Embryonic facial prominence (tissue), 1 donor: ENCODE data around the gene HORMAD1.
"Not testable (repeated sequence)": the region's sequence is repeated elsewhere in the genome, so short reads cannot be mapped to it uniquely, and the experiment has no call there.

Experiments used
- DNase-seq: peaks from one replicate; pipeline ENCODE4 v3.0.0-alpha.2; 2016; ENCODE audit errors: extremely low spot score

HORMAD1 gene

GRCh38 chr1:150696995-150697927 is 23.4 kb downstream of the HORMAD1 start, which contains the start of gene GOLPH3L:
Gene GOLPH3L, minus strand, starts transcription at chr1:150697154. Its CDS starts 2,316 bp downstream, at chr1:150694838.
- peak; percentile 94 for DNase-seq

- DNase-seq = no peak
Observed at GRCh38 chr1:150696590-150696989, 24.1 kb downstream of the HORMAD1 start.

GRCh38 chr1:150696162-150696561 is 24.5 kb downstream of the HORMAD1 start:
- DNase-seq = no peak

GRCh38 chr1:150695561-150695960 is 25.1 kb downstream of the HORMAD1 start:
- no peak for DNase-seq

GRCh38 chr1:150692720-150693119 is 28.0 kb downstream of the HORMAD1 start:
- no peak for DNase-seq

GRCh38 chr1:150688763-150689162 is 31.9 kb downstream of the HORMAD1 start:
- no peak for DNase-seq

- no peak for DNase-seq
Observed at GRCh38 chr1:150686275-150686674, 34.4 kb downstream of the HORMAD1 start.

GRCh38 chr1:150683914-150684313 is 36.8 kb downstream of the HORMAD1 start:
- no peak for DNase-seq

- no peak for DNase-seq
Observed at GRCh38 chr1:150678988-150679387, 41.7 kb downstream of the HORMAD1 start.

GRCh38 chr1:150674881-150675280 is 45.8 kb downstream of the HORMAD1 start:
- DNase-seq = no peak

GRCh38 chr1:150663321-150663720 is 57.4 kb downstream of the HORMAD1 start:
- no peak for DNase-seq

GRCh38 chr1:150662811-150663210 is 57.9 kb downstream of the HORMAD1 start:
- no peak for DNase-seq

- DNase-seq = no peak
Observed at GRCh38 chr1:150661156-150661555, 59.5 kb downstream of the HORMAD1 start.

- DNase-seq = no peak
Observed at GRCh38 chr1:150660584-150660983, 60.1 kb downstream of the HORMAD1 start.

- DNase-seq = not testable (repeated sequence)
Observed at GRCh38 chr1:150657064-150657463, 63.6 kb downstream of the HORMAD1 start.

- DNase-seq = not testable (repeated sequence)
Observed at GRCh38 chr1:150654635-150655034, 66.1 kb downstream of the HORMAD1 start.

GRCh38 chr1:150650193-150650592 is 70.5 kb downstream of the HORMAD1 start:
- no peak for DNase-seq

- no peak for DNase-seq
Observed at GRCh38 chr1:150649441-150650075, 71.1 kb downstream of the HORMAD1 start.
